ENCODE data around the gene ACYP2. TPM values are rescaled to one million over a fixed set of nuclear protein-coding genes. Genes with fewer than 3 reads are reported as not detected.

The ACYP2 gene
- total and polyA plus RNA-seq, 2 donors from 2014 or later, result 16.7 to 24.5 TPM

- Histone ChIP-seq H3K27ac (ENCODE audit: low read depth in 2 of 2, low read length in 2 of 2) (no peak overlapping the region), H3K4me3 (ENCODE audit: low read length in 3 of 3) (no peak overlapping the region), H3K4me1 (ENCODE audit: control insufficient read depth in 2 of 3, insufficient read depth in 2 of 3, low read depth in 1 of 3, low read length in 3 of 3) (peaks cover 0 to 6% (median 0%) of the 10 kb centered on the region in 3 donors), H3K27me3 (ENCODE audit: control insufficient read depth, insufficient read depth, low read length) (no peaks in the 10 kb centered on the region), H3K9ac (ENCODE audit: low read length in 3 of 3) (no peak overlapping the region), H3K9me3 (ENCODE audit: control insufficient read depth in 2 of 3, insufficient read depth in 1 of 3, low read length in 3 of 3) (peaks cover 0 to 2% (median 0%) of the 10 kb centered on the region in 3 donors), H3K36me3 (ENCODE audit: control insufficient read depth in 2 of 3, insufficient read depth in 3 of 3, low read length in 3 of 3) (no peaks in the 10 kb centered on the region)
- TF ChIP-seq CTCF (IDR thresholded peaks at IDR 0.05; ENCODE audit: borderline replicate concordance, extremely low read depth, insufficient read depth), result no peak
- FAIRE-seq (no peak), DNase-seq (no peak)
- intact Hi-C loops (cut with DNase I), result no loop called here
Measured at GRCh38 chr2:54348646-54349045, 233.2 kb downstream of the ACYP2 start.

- intact Hi-C loops (cut with DNase I), result no loop called here
- Histone ChIP-seq H3K27me3 (ENCODE audit: control insufficient read depth, insufficient read depth, low read length) (no peaks in the 10 kb centered on the region), H3K36me3 (ENCODE audit: control insufficient read depth in 2 of 3, insufficient read depth in 3 of 3, low read length in 3 of 3) (no peaks in the 10 kb centered on the region), H3K4me3 (ENCODE audit: low read length in 3 of 3) (no peak overlapping the region), H3K4me1 (ENCODE audit: control insufficient read depth in 2 of 3, insufficient read depth in 2 of 3, low read depth in 1 of 3, low read length in 3 of 3) (peaks cover 0 to 6% (median 0%) of the 10 kb centered on the region in 3 donors), H3K9me3 (ENCODE audit: control insufficient read depth in 2 of 3, insufficient read depth in 1 of 3, low read length in 3 of 3) (peaks cover 0 to under 1% (median 0%) of the 10 kb centered on the region in 3 donors), H3K9ac (ENCODE audit: low read length in 3 of 3) (no peak overlapping the region), H3K27ac (ENCODE audit: low read depth in 2 of 2, low read length in 2 of 2) (no peak overlapping the region)
- FAIRE-seq (no peak), DNase-seq (no peak)
- no peak for TF ChIP-seq CTCF (IDR thresholded peaks at IDR 0.05; ENCODE audit: borderline replicate concordance, extremely low read depth, insufficient read depth)
Measured at GRCh38 chr2:54350426-54350825, 235.0 kb downstream of the ACYP2 start.

DNA sequence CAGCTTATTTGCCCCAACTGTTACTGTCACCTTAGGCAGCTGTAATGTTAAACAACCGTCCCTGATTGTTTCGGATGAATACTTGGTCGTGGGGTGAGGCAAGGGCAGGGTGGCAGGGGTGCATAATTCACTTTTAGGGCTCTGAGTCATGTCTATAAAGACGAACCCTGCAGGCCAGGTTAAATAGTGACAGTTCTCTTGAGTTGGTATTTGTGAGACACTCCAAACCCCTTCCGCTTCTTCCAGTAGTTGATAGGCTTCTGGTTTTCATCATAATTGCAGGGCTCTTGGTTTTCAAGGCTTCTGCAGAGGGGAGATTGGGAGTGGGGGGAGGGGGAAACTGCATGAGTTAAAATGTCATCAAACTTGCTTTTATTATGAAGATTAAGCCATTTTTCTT lies 237.8 kb downstream of the ACYP2 start:
- intact Hi-C loops (cut with DNase I), result no loop called here

More for the DNA sequence above, 237.8 kb downstream of the ACYP2 start:
- H3K36me3 ChIP-seq (ENCODE audit: control insufficient read depth in 2 of 3, insufficient read depth in 3 of 3, low read length in 3 of 3), result no peaks in the 10 kb centered on the region
- no peak for TF ChIP-seq CTCF (IDR thresholded peaks at IDR 0.05; ENCODE audit: borderline replicate concordance, extremely low read depth, insufficient read depth)
- no peak overlapping the region for H3K9ac ChIP-seq (ENCODE audit: low read length in 3 of 3)
- DNase-seq, result no peak
- H3K4me3 ChIP-seq (ENCODE audit: low read length in 3 of 3), result no peak overlapping the region
- H3K27me3 ChIP-seq (ENCODE audit: control insufficient read depth, insufficient read depth, low read length), result no peaks in the 10 kb centered on the region
- no peak for FAIRE-seq
- H3K27ac ChIP-seq (ENCODE audit: low read depth in 2 of 2, low read length in 2 of 2), result no peak overlapping the region
- no peaks in the 10 kb centered on the region for H3K4me1 ChIP-seq (ENCODE audit: control insufficient read depth in 2 of 3, insufficient read depth in 2 of 3, low read depth in 1 of 3, low read length in 3 of 3)
- H3K9me3 ChIP-seq (ENCODE audit: control insufficient read depth in 2 of 3, insufficient read depth in 1 of 3, low read length in 3 of 3), result no peaks in the 10 kb centered on the region

Other genes with a start within 250 kb of the ACYP2 start
- 41.7 TPM for gene PSME4, start 144.6 kb upstream of the ACYP2 start, total RNA-seq
- gene PSME4, start 144.6 kb upstream of the ACYP2 start, polyA plus RNA-seq (ENCODE audit: insufficient read depth, low read depth, low replicate concordance), result 23.4 TPM
- gene TSPYL6, start 140.6 kb downstream of the ACYP2 start, total RNA-seq, result not detected
- not detected for gene TSPYL6, start 140.6 kb downstream of the ACYP2 start, polyA plus RNA-seq (ENCODE audit: insufficient read depth, low read depth, low replicate concordance)